GM15510 (cell line): ENCODE data around the gene CHST12.

ENCODE experiments used
- POLR2A ChIP-seq: IDR thresholded peaks from 3 replicates; pipeline ENCODE4 v1.6.1; 2011; ENCODE audit warnings: borderline replicate concordance; ENCODE audit not compliant: insufficient read length; ENCODE audit errors: extremely low read depth

CHST12 gene

GRCh38 chr7:2403014-2403717 is at the start of gene CHST12:
Gene CHST12, plus strand, starts transcription at chr7:2403611. Its CDS starts 29,029 bp downstream, at chr7:2432640.
- peak; percentile 63 for TF ChIP-seq POLR2A

GRCh38 chr7:2353936-2354185 is 49.5 kb upstream of the CHST12 start:
- peak; percentile 94 for TF ChIP-seq POLR2A

GRCh38 chr7:2354186-2354938 is 49.0 kb upstream of the CHST12 start, which contains the start of gene EIF3B:
Gene EIF3B, plus strand, starts transcription at chr7:2354827. Its CDS starts 95 bp downstream, at chr7:2354922.
- TF ChIP-seq POLR2A = peak; percentile 96

- TF ChIP-seq POLR2A = no peak
Measured at GRCh38 chr7:2354939-2355704, 48.3 kb upstream of the CHST12 start.

- no peak for TF ChIP-seq POLR2A
Measured at GRCh38 chr7:2355705-2356008, 47.8 kb upstream of the CHST12 start.

GRCh38 chr7:2357165-2357564 is 46.2 kb upstream of the CHST12 start:
- no peak for TF ChIP-seq POLR2A

- no peak for TF ChIP-seq POLR2A
Measured at GRCh38 chr7:2357571-2357970, 45.8 kb upstream of the CHST12 start.

GRCh38 chr7:2358968-2359527 is 44.4 kb upstream of the CHST12 start:
- no peak for TF ChIP-seq POLR2A

GRCh38 chr7:2359610-2360009 is 43.8 kb upstream of the CHST12 start:
- no peak for TF ChIP-seq POLR2A

- no peak for TF ChIP-seq POLR2A
Measured at GRCh38 chr7:2360796-2361195, 42.6 kb upstream of the CHST12 start.

- no peak for TF ChIP-seq POLR2A
Measured at GRCh38 chr7:2362385-2363088, 40.9 kb upstream of the CHST12 start.

GRCh38 chr7:2369139-2369538 is 34.3 kb upstream of the CHST12 start:
- no peak for TF ChIP-seq POLR2A

- TF ChIP-seq POLR2A = no peak
Measured at GRCh38 chr7:2371329-2371728, 32.1 kb upstream of the CHST12 start.

- TF ChIP-seq POLR2A = no peak
Measured at GRCh38 chr7:2372724-2373123, 30.7 kb upstream of the CHST12 start.

- no peak for TF ChIP-seq POLR2A
Measured at GRCh38 chr7:2373124-2373556, 30.3 kb upstream of the CHST12 start.
